Measurements from ENCODE around the gene UBAC2.
A peak's percentile ranks its signal among the peaks of the same experiment; 100 is the strongest.
"Not testable (repeated sequence)": the region's sequence is repeated elsewhere in the genome, so short reads cannot be mapped to it uniquely, and the experiment has no call there.

UBAC2 gene

GRCh38 chr13:99249606-99250005 is 49.0 kb downstream of the UBAC2 start:
- not testable (repeated sequence) for DNase-seq

- no peak for DNase-seq
Observed at GRCh38 chr13:99250982-99251825, 50.5 kb downstream of the UBAC2 start.

GRCh38 chr13:99251921-99252320 is 51.3 kb downstream of the UBAC2 start:
- DNase-seq = no peak

- DNase-seq = no peak
Observed at GRCh38 chr13:99254830-99255229, 54.2 kb downstream of the UBAC2 start.

- DNase-seq = no peak
Observed at GRCh38 chr13:99255271-99255670, 54.6 kb downstream of the UBAC2 start.

GRCh38 chr13:99256283-99256682 is 55.6 kb downstream of the UBAC2 start:
- DNase-seq = no peak

- DNase-seq = no peak
Observed at GRCh38 chr13:99256709-99257108, 56.1 kb downstream of the UBAC2 start.

- no peak for DNase-seq
Observed at GRCh38 chr13:99257291-99257690, 56.6 kb downstream of the UBAC2 start.

- DNase-seq = peak; percentile 22
Observed at GRCh38 chr13:99258210-99258860, 57.7 kb downstream of the UBAC2 start, which contains the start of gene GPR18. TSS of gene GPR18 (minus strand) at chr13:99258379. CDS start at chr13:99255872, 2,507 bp downstream.

- DNase-seq = no peak
Observed at GRCh38 chr13:99258946-99259345, 58.3 kb downstream of the UBAC2 start.

GRCh38 chr13:99260216-99260615 is 59.6 kb downstream of the UBAC2 start:
- no peak for DNase-seq

GRCh38 chr13:99261059-99261458 is 60.4 kb downstream of the UBAC2 start:
- no peak for DNase-seq

GRCh38 chr13:99263126-99263785 is 62.6 kb downstream of the UBAC2 start:
- DNase-seq = no peak

- no peak for DNase-seq
Observed at GRCh38 chr13:99264051-99264450, 63.4 kb downstream of the UBAC2 start.

GRCh38 chr13:99265162-99265800 is 64.6 kb downstream of the UBAC2 start:
- DNase-seq = peak; percentile 39

GRCh38 chr13:99265821-99266426 is 65.3 kb downstream of the UBAC2 start:
- DNase-seq = no peak

GRCh38 chr13:99266827-99267226 is 66.2 kb downstream of the UBAC2 start:
- DNase-seq = no peak

- no peak for DNase-seq
Observed at GRCh38 chr13:99267927-99268326, 67.3 kb downstream of the UBAC2 start.

- DNase-seq = no peak
Observed at GRCh38 chr13:99268822-99269221, 68.2 kb downstream of the UBAC2 start.

GRCh38 chr13:99269627-99270241 is 69.1 kb downstream of the UBAC2 start:
- DNase-seq = no peak

- no peak for DNase-seq
Observed at GRCh38 chr13:99270518-99270917, 69.9 kb downstream of the UBAC2 start.

- no peak for DNase-seq
Observed at GRCh38 chr13:99271249-99271648, 70.6 kb downstream of the UBAC2 start.

Data from stimulated activated CD4-positive, alpha-beta T cell treated with anti-CD3 and anti-CD28 coated beads, Interleukin-4, amount 100 ng/mL, for 1 hour (primary cell).